ENCODE data around the gene DTNBP1.

DNA sequence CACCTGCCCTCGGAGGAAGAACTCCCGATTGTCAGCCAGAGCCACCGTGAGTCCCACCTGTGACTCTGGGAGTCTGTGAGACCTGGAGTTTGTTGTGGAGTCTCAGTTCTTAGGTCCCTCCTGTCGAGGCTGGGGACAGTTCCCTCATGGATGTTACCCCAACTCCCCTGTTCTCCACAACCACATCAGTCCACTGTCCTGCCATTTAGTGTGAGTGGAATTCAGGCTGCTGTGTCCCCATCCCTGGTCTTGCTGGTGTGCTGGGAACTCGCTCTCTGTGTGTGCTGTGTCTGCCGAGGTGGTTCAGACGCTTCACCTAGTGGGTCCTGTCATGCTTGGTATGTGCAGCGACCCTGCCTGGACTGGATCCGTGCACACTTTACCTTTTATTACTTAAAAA lies 163.2 kb downstream of the DTNBP1 start:
- TF ChIP-seq, protein P1, sequence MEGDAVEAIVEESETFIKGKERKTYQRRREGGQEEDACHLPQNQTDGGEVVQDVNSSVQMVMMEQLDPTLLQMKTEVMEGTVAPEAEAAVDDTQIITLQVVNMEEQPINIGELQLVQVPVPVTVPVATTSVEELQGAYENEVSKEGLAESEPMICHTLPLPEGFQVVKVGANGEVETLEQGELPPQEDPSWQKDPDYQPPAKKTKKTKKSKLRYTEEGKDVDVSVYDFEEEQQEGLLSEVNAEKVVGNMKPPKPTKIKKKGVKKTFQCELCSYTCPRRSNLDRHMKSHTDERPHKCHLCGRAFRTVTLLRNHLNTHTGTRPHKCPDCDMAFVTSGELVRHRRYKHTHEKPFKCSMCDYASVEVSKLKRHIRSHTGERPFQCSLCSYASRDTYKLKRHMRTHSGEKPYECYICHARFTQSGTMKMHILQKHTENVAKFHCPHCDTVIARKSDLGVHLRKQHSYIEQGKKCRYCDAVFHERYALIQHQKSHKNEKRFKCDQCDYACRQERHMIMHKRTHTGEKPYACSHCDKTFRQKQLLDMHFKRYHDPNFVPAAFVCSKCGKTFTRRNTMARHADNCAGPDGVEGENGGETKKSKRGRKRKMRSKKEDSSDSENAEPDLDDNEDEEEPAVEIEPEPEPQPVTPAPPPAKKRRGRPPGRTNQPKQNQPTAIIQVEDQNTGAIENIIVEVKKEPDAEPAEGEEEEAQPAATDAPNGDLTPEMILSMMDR (IDR thresholded peaks at IDR 0.05), result no peak
- TF ChIP-seq POLR2AphosphoS5 (IDR thresholded peaks at IDR 0.05) (no peak), POLR2A (IDR thresholded peaks at IDR 0.05) (no peak)

Data from breast epithelium (tissue), 3 donors.